Activated naive CD8-positive, alpha-beta T cell treated with anti-CD3 and anti-CD28 coated beads, Interleukin-2, amount 10 ng/mL, durations not matched to agents 7 days and 5 days (primary cell): ENCODE measurements around the gene ACOT8. TPM values are rescaled to one million over a fixed set of nuclear protein-coding genes. Genes with fewer than 3 reads are reported as not detected.

Experiments used
- ATAC-seq: fragments of 150-1000 bp; cut with Tn5 transposase; one replicate; pipeline ENCODE4 v1.10.0; 2021; ENCODE audit warnings: low read depth, moderate library complexity
- POLR2A ChIA-PET: fragments of 350-600 bp; sonication (Branson Sonifier 250); formaldehyde crosslinking; loops from one replicate; lab custom pipeline; 2021; ENCODE audit warnings: antibody characterized with exemption; lab: Charles Lee
- DNase-seq: peaks from one replicate; pipeline ENCODE4 v3.0.0; 2021
- H3K27ac Mint-ChIP-seq: one replicate; pipeline ENCODE4 v1.8.0; 2022; ENCODE audit warnings: mild to moderate bottlenecking, mixed read lengths
- H3K27me3 Mint-ChIP-seq: one replicate; pipeline ENCODE4 v1.8.0; 2022; ENCODE audit warnings: mild to moderate bottlenecking, moderate library complexity, mixed read lengths
- H3K36me3 Mint-ChIP-seq: one replicate; pipeline ENCODE4 v1.8.0; 2021; ENCODE audit warnings: mild to moderate bottlenecking, mixed read lengths
- H3K4me1 Mint-ChIP-seq: one replicate; pipeline ENCODE4 v1.8.0; 2021; ENCODE audit warnings: mixed read lengths
- H3K4me3 Mint-ChIP-seq: one replicate; pipeline ENCODE4 v1.8.0; 2022; ENCODE audit warnings: mild to moderate bottlenecking, moderate library complexity, mixed read lengths
- H3K9me3 Mint-ChIP-seq: one replicate; pipeline ENCODE4 v1.8.0; 2021; ENCODE audit warnings: mixed read lengths
- total RNA-seq, 2 experiments: library from RNA; stranded (reverse); gene quantifications; one replicate each; pipeline ENCODE4 v1.2.3, GENCODE V29; 2021

The ACOT8 gene
- total RNA-seq, 2 experiments from 2014 or later = 35.4 to 38.6 TPM

DNA sequence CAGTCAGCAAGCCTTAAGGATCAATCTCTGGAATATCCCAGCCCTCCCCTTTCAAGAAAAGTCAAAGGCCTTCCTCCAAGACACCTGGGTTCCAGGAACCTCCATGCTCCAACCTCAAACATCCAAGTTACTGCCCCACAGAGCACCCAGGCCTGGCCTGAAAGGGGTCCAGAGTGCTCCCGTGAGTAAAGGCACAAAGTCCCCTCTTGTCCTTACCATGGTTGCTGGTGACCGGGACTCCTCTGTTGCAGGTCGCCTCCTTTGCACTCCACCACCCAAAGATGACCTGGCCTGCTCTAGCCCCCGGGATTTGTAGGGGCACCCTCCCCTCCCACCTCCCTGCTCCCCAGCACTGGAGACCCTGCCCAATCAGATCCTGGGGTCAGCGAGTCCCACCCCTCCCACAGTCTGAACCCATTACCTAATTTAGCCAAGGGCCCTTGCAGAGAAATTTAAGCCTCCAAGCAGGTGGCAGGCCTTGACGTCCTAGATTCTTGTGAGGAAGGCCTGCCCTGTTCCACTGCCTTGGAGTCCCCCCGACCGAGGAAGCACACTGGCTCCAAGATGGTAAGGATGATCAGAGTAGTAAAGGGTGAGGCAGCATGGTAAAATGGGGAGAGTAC, 30.1 kb downstream of the ACOT8 start, which contains the start of gene TNNC2:
TNNC2 (minus strand) TSS at position 283 of the 623 bp plus-strand sequence; CDS start at position 219, 64 bp downstream.
- peaks cover 39% of the 10 kb centered on the region for H3K27me3 Mint-ChIP-seq
- DNase-seq (no peak), ATAC-seq (no peak)
- H3K36me3 Mint-ChIP-seq = peaks cover 2% of the 10 kb centered on the region
- POLR2A ChIA-PET = interaction anchor here (0.6 kb wide), 1 partner anchor 535 kb away, joined by 3 read pairs; no protein-coding TSS in a partner anchor
- no peaks in the 10 kb centered on the region for H3K9me3 Mint-ChIP-seq
- peaks cover 19% of the 10 kb centered on the region for H3K4me1 Mint-ChIP-seq
- H3K27ac Mint-ChIP-seq = no peak within 1 kb of the TSS
- H3K4me3 Mint-ChIP-seq = no peak within 1 kb of the TSS

DNA sequence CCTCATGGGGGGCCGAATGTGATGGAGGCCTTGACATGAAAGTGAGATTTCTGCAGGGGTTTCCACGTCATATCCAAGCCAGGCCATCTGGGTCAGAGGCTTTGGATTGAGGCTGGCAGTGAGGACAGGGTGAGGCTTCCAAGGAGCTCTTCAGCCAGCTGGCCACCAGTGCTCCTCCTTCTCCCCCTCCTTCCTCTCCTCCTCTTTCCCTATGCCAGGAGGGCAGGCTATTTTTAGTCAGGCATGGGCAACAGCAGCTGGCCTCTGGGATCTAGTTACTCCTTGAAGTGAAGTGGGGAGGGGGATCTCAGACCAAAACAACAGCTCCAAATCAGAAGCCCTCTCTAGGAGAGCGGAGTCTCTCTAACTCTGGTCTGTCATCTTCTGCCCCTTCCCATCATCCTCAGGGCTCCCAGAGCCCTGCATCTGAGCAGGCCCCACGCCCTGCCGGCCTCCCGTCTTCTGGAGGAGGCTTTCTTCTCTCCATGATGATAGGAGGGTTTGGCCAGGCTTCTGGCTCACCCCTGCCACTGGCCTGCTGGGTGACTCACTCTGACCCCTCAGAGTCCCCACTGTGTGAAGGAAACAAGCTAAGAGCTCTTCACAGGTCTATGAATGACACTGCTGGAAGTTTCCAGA, 30.7 kb downstream of the ACOT8 start:
- Mint-ChIP-seq H3K27me3 (peaks cover 38% of the 10 kb centered on the region), H3K9me3 (no peaks in the 10 kb centered on the region), H3K27ac (no peak overlapping the region), H3K36me3 (peaks cover 3% of the 10 kb centered on the region), H3K4me3 (no peak overlapping the region), H3K4me1 (peaks cover 19% of the 10 kb centered on the region)
- ATAC-seq = no peak
- no peak for DNase-seq
- POLR2A ChIA-PET = interaction anchor here (0.6 to 1.6 kb wide), 2 partner anchors 26 to 30 kb away, joined by 3 read pairs; no protein-coding TSS in a partner anchor

DNA sequence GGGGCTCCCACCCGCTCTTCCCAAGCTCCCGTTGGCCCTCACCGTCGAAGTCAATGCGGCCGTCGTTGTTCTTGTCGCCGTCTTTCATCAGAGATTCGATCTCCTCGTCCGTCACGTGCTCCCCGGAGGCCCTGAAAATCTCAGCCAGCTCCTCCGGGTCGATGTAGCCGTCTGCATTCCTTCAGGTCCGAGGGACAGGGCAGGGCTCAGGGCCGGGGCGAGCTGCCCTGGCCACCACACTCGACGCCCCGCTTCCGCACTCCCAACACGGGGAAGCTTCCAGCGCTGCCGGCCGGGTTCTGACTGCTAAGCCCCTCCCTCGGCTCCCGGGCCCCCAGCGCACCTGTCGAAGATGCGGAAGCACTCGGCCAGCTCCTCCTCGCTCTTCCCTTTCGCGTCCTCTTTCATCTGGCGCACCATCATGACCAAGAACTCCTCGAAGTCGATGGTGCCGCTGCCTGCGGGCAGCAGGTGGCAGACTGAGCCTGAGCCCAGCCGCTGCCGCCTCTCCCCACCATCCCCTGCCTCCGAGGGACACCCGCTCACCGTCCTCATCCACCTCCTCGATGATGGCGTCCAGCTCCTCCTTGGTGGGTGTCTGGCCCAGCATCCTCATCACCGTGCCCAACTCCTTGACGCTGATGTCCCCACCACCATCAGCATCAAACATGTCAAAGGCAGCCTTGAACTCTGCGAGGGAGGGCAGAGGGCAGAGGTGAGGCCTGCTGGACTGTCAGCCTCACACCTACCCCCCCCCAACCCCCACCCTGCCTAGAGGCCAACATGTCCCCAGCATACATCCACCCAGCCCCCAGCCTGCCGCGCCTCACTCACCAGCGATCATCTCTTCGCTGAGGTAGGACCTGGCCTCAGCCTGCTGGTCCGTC, 33.0 kb downstream of the ACOT8 start:
- DNase-seq (peak; percentile 60), ATAC-seq (peak; percentile 78)
- Mint-ChIP-seq H3K36me3 (peaks cover 3% of the 10 kb centered on the region), H3K4me3 (peak overlapping the region; percentile 80), H3K4me1 (peaks cover 21% of the 10 kb centered on the region), H3K27me3 (peaks cover 36% of the 10 kb centered on the region), H3K9me3 (no peaks in the 10 kb centered on the region), H3K27ac (peak overlapping the region; percentile 64)
- POLR2A ChIA-PET = interaction anchor here (0.6 to 1.8 kb wide), 4 partner anchors 9 to 301 kb away, joined by 4 to 15 read pairs (median 6); partner anchors contain the start of genes PCIF1, SNX21 and UBE2C

DNA sequence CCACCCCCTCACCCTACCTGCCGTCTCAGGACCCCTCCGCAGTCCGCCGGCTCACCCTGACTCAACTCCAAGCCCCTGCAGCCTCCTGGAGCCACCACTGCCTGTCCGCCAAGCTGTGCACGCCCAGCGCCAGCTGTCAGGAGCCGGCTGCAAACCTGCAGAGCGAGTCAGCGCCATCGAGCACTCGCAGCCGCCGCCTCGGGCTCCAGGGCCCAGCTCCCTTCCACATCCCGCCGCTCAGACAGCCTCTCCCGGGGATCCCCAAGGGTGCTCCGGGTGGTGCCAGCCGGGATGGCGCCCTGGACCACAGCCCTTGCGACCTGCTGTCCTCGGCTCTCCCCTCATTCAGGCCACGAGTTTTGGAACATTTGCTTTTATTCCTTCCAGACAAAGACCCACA, 34.3 kb downstream of the ACOT8 start:
- H3K36me3 Mint-ChIP-seq = peaks cover 8% of the 10 kb centered on the region
- DNase-seq (peak; percentile 42), ATAC-seq (no peak)
- peak overlapping the region; percentile 30 for H3K4me3 Mint-ChIP-seq
- peaks cover 21% of the 10 kb centered on the region for H3K4me1 Mint-ChIP-seq
- H3K9me3 Mint-ChIP-seq = no peaks in the 10 kb centered on the region
- peaks cover 31% of the 10 kb centered on the region for H3K27me3 Mint-ChIP-seq
- H3K27ac Mint-ChIP-seq = no peak overlapping the region
- POLR2A ChIA-PET = interaction anchor here (1.2 to 1.9 kb wide), 3 partner anchors 10 to 34 kb away, joined by 6 to 7 read pairs (median 6); partner anchors contain the start of genes ACOT8, SNX21, UBE2C and ZSWIM3

DNA sequence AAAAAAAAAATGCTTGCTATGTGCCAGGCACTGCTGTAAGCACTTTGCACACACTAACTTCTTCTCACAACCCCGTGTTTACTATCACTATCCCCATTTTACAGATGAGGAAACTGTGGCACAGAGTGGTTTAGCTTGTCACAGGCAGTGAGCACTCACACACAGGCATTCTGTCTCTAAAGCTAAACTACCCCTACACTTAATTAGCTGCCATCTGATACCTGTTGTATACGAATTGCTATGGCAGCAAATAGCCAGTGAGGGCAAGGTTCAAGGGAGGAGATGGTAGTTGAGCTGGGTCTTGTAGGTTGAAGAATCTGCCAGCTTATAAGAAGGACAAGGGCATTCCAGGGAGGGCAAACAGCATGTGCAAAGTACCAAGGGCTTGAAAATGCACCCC, 35.2 kb downstream of the ACOT8 start:
- POLR2A ChIA-PET = interaction anchor here (1.0 to 1.9 kb wide), 4 partner anchors 9 to 148 kb away, joined by 3 to 7 read pairs (median 6); partner anchors contain the start of genes ACOT8, SNX21, UBE2C and ZSWIM3
- Mint-ChIP-seq H3K4me1 (peaks cover 21% of the 10 kb centered on the region), H3K27ac (no peak overlapping the region), H3K36me3 (peaks cover 12% of the 10 kb centered on the region), H3K27me3 (peaks cover 31% of the 10 kb centered on the region), H3K4me3 (no peak overlapping the region), H3K9me3 (no peaks in the 10 kb centered on the region)
- DNase-seq = no peak
- no peak for ATAC-seq

DNA sequence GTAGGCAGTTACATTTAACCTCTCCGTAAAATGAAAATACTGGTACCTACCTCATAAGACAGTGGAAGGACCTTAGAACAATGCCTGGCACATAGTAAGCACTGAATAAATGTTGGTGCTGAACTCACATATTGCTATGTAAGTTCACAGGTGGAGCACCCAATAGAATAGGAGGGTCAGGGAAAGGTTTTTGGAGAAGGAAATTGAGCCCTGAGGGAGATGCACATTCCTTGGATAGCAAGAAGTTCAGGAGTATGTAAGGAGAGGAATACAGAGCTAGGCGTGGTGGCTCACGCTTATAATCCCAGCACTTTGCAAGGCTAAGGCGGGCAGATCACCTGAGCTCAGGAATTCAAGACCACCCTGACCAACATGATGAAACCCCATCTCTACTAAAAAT, 37.7 kb downstream of the ACOT8 start:
- POLR2A ChIA-PET = no interaction called here
- Mint-ChIP-seq H3K27me3 (peaks cover 25% of the 10 kb centered on the region), H3K9me3 (no peaks in the 10 kb centered on the region), H3K27ac (no peak overlapping the region), H3K36me3 (peaks cover 19% of the 10 kb centered on the region), H3K4me3 (no peak overlapping the region), H3K4me1 (peaks cover 22% of the 10 kb centered on the region)
- ATAC-seq (no peak), DNase-seq (no peak)

DNA sequence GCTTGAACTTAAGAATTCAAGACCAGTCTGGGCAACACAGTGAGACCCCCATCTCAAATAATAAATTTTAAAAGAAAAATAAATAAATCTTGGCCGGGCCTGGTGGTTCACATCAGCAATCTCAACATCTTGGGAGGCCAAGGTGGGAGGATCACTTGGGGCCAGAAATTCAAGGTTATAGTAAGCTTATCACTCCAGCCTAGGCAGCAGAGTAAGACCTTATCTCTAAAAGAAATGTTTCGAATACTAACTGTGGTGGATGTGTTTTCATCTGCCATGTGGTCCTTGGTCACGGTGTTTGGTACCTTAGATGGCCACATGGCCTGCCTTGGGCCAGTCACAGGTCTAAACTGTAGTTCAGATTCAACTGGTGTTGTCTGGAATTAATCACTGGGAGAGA, 39.0 kb downstream of the ACOT8 start:
- Mint-ChIP-seq H3K27me3 (peaks cover 13% of the 10 kb centered on the region), H3K9me3 (no peaks in the 10 kb centered on the region), H3K27ac (no peak overlapping the region), H3K4me3 (no peak overlapping the region), H3K36me3 (peaks cover 23% of the 10 kb centered on the region), H3K4me1 (peaks cover 19% of the 10 kb centered on the region)
- POLR2A ChIA-PET = interaction anchor here (1.3 to 1.4 kb wide), 2 partner anchors 10 to 145 kb away, joined by 4 to 5 read pairs; no protein-coding TSS in a partner anchor
- DNase-seq (no peak), ATAC-seq (no peak)

DNA sequence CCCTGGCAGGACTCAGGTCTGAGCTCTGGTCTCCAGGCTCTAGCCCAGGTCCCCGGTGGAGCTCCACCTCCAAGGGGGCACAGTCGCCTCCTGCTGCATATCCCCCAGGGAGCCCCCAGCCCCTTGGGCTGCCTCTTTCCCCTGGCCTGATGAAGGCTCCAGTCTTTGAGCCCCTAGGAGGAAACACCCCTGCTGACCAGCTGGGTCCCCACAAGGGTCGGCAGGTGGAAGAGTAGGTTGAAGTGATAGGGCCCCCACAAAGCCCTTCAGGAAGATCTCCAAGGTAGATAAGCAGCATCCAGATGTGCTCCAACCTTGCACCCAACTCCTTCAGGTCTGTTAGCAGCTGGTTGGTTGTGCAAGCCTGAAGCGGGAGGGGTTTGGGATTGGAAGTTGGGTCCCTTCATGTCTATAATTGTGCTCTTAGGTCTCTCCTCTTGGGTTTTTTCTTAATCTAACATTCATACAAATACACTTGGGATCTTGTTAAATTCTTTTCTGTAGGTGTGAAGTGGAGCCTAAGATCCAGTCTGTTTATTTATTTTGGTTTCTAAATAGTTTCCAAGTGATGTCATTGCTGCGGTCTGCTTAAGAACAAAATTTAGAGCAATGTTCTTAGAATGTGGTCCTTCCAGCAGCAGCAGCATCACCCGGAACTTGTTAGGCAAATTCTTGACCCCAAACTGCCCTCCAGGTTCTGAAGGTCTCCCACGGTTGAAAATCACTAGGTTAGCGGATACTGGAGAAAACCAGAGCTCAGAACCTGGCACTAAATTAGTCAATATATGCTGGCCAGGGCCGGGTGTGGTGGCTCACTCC, 39.6 kb downstream of the ACOT8 start:
- peaks cover 8% of the 10 kb centered on the region for H3K27me3 Mint-ChIP-seq
- no peak for DNase-seq
- H3K27ac Mint-ChIP-seq = no peak overlapping the region
- ATAC-seq = no peak
- peaks cover 29% of the 10 kb centered on the region for H3K36me3 Mint-ChIP-seq
- POLR2A ChIA-PET = interaction anchor here (1.3 to 1.5 kb wide), 3 partner anchors 10 to 146 kb away, joined by 4 to 5 read pairs (median 4); no protein-coding TSS in a partner anchor
- H3K4me3 Mint-ChIP-seq = no peak overlapping the region
- H3K4me1 Mint-ChIP-seq = peaks cover 17% of the 10 kb centered on the region
- H3K9me3 Mint-ChIP-seq = no peaks in the 10 kb centered on the region

DNA sequence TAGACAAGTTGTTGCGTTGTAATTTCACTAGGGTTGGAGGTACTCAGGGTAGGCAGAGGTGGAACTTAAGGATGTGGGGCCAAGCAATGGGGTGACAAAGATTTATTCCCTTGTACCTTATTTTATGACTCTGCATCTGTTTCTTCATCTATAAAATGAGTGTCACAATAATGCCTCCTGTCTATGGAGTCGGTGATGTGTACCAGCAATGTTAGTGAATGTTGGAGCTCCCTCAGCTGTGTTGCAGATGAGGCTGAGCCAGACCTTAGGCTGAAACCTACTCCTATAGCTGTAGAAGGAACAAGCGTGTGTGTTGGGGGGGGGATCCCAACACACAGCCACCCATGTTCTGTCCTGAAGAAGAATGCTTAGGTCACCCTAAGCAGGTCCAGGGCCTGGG, 40.2 kb downstream of the ACOT8 start:
- Mint-ChIP-seq H3K4me3 (no peak overlapping the region), H3K36me3 (peaks cover 30% of the 10 kb centered on the region), H3K9me3 (no peaks in the 10 kb centered on the region), H3K27ac (no peak overlapping the region), H3K27me3 (peaks cover 1% of the 10 kb centered on the region), H3K4me1 (peaks cover 18% of the 10 kb centered on the region)
- ATAC-seq = no peak
- POLR2A ChIA-PET = interaction anchor here (1.3 to 1.5 kb wide), 2 partner anchors 10 to 147 kb away, joined by 4 to 5 read pairs; no protein-coding TSS in a partner anchor
- DNase-seq = no peak

DNA sequence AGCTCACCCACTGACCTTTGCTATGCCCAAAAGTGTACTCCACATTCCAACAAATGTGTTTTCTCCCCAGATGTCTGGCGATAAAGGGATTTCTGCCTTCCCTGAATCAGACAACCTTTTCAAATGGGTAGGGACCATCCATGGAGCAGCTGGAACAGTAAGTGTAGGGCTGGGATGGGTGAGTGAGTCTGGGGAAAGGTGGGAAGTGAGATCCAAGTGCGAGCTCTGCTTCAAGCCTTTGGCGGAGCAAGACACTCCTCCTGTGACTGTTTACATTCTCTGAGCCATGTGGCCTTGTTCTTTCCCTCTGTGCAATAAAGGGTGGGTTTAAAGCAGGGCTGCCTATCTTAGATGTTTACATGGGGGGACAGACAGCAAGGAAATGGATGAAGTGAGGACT, 42.9 kb downstream of the ACOT8 start:
- DNase-seq = no peak
- Mint-ChIP-seq H3K4me3 (peak overlapping the region; percentile 40), H3K27ac (no peak overlapping the region), H3K36me3 (peaks cover 48% of the 10 kb centered on the region), H3K9me3 (no peaks in the 10 kb centered on the region), H3K4me1 (peaks cover 21% of the 10 kb centered on the region), H3K27me3 (no peaks in the 10 kb centered on the region)
- no peak for ATAC-seq
- POLR2A ChIA-PET = interaction anchor here (1.6 to 3.3 kb wide), 4 partner anchors 23 to 120 kb away, joined by 6 to 25 read pairs (median 8); partner anchors contain the start of genes ACOT8, CTSA, DNTTIP1 and NEURL2

DNA sequence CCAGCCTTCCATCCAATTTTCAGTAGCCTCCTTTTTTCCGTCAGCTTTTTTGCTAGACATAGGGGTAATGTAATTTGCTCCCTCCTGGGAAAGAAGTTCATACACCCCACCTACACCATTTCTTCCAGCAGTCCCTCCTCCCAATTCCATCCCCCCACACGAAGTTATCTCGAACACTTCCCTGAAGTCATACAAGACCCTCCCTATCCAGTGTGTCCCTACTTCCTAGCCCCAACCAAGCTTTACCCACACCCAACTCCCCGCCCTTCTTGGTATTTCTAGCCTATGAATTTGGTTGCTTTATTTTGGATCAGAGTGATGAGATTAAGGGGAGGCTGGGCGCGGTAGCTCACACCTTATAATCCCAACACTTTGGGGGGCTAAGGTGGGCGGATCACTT, 43.7 kb downstream of the ACOT8 start:
- POLR2A ChIA-PET = interaction anchor here (0.9 to 3.3 kb wide), 10 partner anchors 11 to 397 kb away, joined by 3 to 25 read pairs (median 6); partner anchors contain the start of genes ACOT8, CTSA, DNTTIP1 and NEURL2

DNA sequence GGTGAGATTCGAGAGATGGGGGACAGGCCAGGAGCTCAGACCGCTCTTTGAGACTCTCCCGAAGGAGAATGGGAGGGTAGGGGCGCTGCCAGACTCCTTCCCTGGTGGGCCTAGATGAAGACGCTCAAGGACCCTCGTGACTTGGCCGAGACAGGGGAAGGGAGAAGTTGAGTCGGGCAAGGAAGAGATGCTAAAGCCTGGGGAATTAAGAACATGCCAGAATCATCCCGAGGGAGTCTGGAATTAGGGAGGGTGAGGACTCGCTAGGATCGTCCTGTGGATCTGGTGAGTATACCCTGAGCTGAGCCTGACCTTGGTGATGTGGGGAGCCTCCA, 44.2 kb downstream of the ACOT8 start:
- peaks cover 49% of the 10 kb centered on the region for H3K36me3 Mint-ChIP-seq

More for the DNA sequence above, 43.7 kb downstream of the ACOT8 start:
- Mint-ChIP-seq H3K36me3 (peaks cover 50% of the 10 kb centered on the region), H3K4me3 (peak overlapping the region; percentile 92), H3K4me1 (peaks cover 23% of the 10 kb centered on the region), H3K9me3 (no peaks in the 10 kb centered on the region), H3K27ac (peak overlapping the region; percentile 87), H3K27me3 (no peaks in the 10 kb centered on the region)
- no peak for ATAC-seq
- DNase-seq = no peak

More for the DNA sequence above, 44.2 kb downstream of the ACOT8 start:
- ATAC-seq = no peak
- Mint-ChIP-seq H3K9me3 (no peaks in the 10 kb centered on the region), H3K4me1 (peaks cover 23% of the 10 kb centered on the region), H3K4me3 (peak overlapping the region; percentile 92), H3K27me3 (no peaks in the 10 kb centered on the region), H3K27ac (peak overlapping the region; percentile 87)
- no peak for DNase-seq
- POLR2A ChIA-PET = interaction anchor here (0.8 to 3.3 kb wide), 12 partner anchors 9 to 397 kb away, joined by 3 to 25 read pairs (median 6); partner anchors contain the start of genes ACOT8, CTSA, DNTTIP1 and NEURL2
